ENCODE measurements around the gene UGT1A3.

UGT1A3 gene

GRCh38 chr2:233754872-233755611, 26.2 kb downstream of the UGT1A3 start:
- H3K4me1 ChIP-seq: no peaks in the 10 kb centered on the region
- H3K4me3 ChIP-seq: no peak overlapping the region
- H3K4me2 ChIP-seq: no peak overlapping the region
- H3K27me3 ChIP-seq: no peaks in the 10 kb centered on the region
- peaks cover 32 to 47% (median 42%) of the 10 kb centered on the region in 11 experiments for H3K9me3 ChIP-seq (replicated peaks in 1 of 11)
- no peak overlapping the region for H3K27ac ChIP-seq
- TF ChIP-seq Cebpa-rat (IDR thresholded peaks at IDR 0.05): no peak
- H3K36me3 ChIP-seq: 0 out of 22 replicates have a peak, but pooled peaks cover 0 to 4% (median 0%) of the 10 kb centered on the region in 11 experiments
- no peak overlapping the region for H3K9ac ChIP-seq
- no peaks in the 10 kb centered on the region for H4K20me1 ChIP-seq

- no peak overlapping the region for H3K4me3 ChIP-seq
- H3K4me1 ChIP-seq: no peaks in the 10 kb centered on the region
- no peaks in the 10 kb centered on the region for H4K20me1 ChIP-seq
- no peak overlapping the region for H3K27ac ChIP-seq
- no peak overlapping the region for H3K9ac ChIP-seq
- H3K36me3 ChIP-seq: no peaks in the 10 kb centered on the region
- H3K27me3 ChIP-seq: no peaks in the 10 kb centered on the region
- H3K9me3 ChIP-seq (replicated peaks in 1 of 11): peaks cover 17 to 32% (median 27%) of the 10 kb centered on the region in 11 experiments
- no peak for TF ChIP-seq Cebpa-rat (IDR thresholded peaks at IDR 0.05)
- no peak overlapping the region for H3K4me2 ChIP-seq
Measured at GRCh38 chr2:233756429-233757081, 27.7 kb downstream of the UGT1A3 start.

DNA sequence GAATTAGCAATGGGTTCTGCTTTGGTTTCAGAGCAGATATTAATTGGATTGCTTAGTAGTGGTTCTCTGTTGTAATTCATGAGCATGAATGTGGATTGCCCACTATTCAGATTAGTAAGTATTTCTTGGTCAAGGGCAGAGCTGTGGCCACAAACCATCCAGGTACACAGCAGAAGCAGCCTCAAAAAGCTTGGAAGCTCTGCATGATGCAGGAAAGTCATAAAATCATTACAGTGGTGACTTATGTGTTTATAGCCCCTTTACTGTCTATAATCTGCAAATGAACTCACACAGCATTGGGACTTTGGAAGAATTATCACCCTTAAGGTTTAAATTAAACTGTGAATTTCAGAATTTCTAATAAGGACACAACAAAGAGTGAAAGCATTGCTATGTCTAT, 29.3 kb downstream of the UGT1A3 start:
- Histone ChIP-seq H3K36me3 (no peaks in the 10 kb centered on the region), H3K4me2 (no peak overlapping the region), H3K27ac (no peak overlapping the region), H3K9me3 (replicated peaks in 1 of 11) (peaks cover 6 to 16% (median 12%) of the 10 kb centered on the region in 11 experiments; a peak in 18 of 22 replicates), H3K4me1 (no peaks in the 10 kb centered on the region), H3K9ac (no peak overlapping the region), H3K4me3 (no peak overlapping the region), H4K20me1 (no peaks in the 10 kb centered on the region), H3K27me3 (no peaks in the 10 kb centered on the region)
- no peak for TF ChIP-seq Cebpa-rat (IDR thresholded peaks at IDR 0.05)

GRCh38 chr2:233758849-233759248, 30.0 kb downstream of the UGT1A3 start:
- TF ChIP-seq Cebpa-rat (IDR thresholded peaks at IDR 0.05): no peak
- Histone ChIP-seq H3K27ac (no peak overlapping the region), H3K9me3 (replicated peaks in 1 of 11) (peaks cover 5 to 12% (median 7%) of the 10 kb centered on the region in 11 experiments; a peak in 17 of 22 replicates), H3K4me1 (peaks cover 0 to 6% (median 0%) of the 10 kb centered on the region in 10 experiments; a peak in 7 of 20 replicates), H4K20me1 (no peaks in the 10 kb centered on the region), H3K4me2 (no peak overlapping the region), H3K36me3 (no peaks in the 10 kb centered on the region), H3K9ac (no peak overlapping the region), H3K4me3 (no peak overlapping the region), H3K27me3 (no peaks in the 10 kb centered on the region)

GRCh38 chr2:233760043-233760442, 31.2 kb downstream of the UGT1A3 start, which contains the start of gene UGT1A1:
Gene UGT1A1 (plus strand): TSS chr2:233760270. CDS start chr2:233760288, 18 bp downstream.
- no peaks in the 10 kb centered on the region for H3K27me3 ChIP-seq
- H3K9me3 ChIP-seq (replicated peaks in 1 of 11): peaks cover 0 to 8% (median 3%) of the 10 kb centered on the region in 11 experiments; a peak in 15 of 22 replicates
- H3K4me2 ChIP-seq: no peak within 1 kb of the TSS
- TF ChIP-seq Cebpa-rat (IDR thresholded peaks at IDR 0.05): no peak
- no peaks in the 10 kb centered on the region for H4K20me1 ChIP-seq
- no peak within 1 kb of the TSS for H3K9ac ChIP-seq
- H3K4me3 ChIP-seq: no peak within 1 kb of the TSS
- H3K4me1 ChIP-seq: peaks cover 0 to 18% (median 0%) of the 10 kb centered on the region in 10 experiments; a peak in 8 of 20 replicates
- H3K36me3 ChIP-seq: no peaks in the 10 kb centered on the region
- no peak within 1 kb of the TSS for H3K27ac ChIP-seq

DNA sequence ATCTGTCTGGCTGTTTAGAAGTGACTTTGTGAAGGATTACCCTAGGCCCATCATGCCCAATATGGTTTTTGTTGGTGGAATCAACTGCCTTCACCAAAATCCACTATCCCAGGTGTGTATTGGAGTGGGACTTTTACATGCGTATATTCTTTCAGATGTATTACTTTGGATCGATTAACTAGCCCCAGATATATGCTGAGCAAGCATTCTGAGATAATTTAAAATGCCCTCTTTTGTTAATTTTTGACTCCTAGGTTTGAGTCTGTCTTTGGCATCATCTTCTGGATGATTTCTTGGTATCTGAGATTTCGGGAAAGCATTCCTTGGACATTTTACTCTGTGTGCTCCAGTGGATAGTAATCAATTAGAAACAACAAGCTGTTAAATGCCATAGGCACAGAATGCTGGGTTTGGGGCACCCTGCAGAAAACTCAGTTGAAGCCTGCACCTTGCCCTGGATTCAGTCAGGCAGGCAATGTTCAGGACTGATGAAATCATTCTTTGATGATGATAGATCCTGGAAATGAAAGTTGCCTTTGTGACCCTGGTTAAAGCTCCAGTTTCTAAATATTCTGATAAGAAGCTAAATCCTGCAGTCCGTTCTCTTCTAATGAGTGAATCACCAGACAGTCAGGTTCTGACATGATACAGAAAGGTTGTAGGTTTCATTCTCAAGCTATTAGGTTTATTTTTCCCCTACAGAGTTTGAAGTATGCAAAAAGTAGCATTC, 32.4 kb downstream of the UGT1A3 start:
- no peak for TF ChIP-seq Cebpa-rat (IDR thresholded peaks at IDR 0.05)

GRCh38 chr2:233764264-233764663, 35.4 kb downstream of the UGT1A3 start:
- Histone ChIP-seq H3K27me3 (no peaks in the 10 kb centered on the region), H3K4me1 (peaks cover 0 to 26% (median 0%) of the 10 kb centered on the region in 10 experiments; a peak in 8 of 20 replicates), H3K4me2 (peak overlapping the region in 4 of 11 experiments; percentile 38 to 72 (median 64); a peak in 7 of 22 replicates), H3K27ac (peak overlapping the region in 2 of 11 experiments; percentile 7 to 10; a peak in 1 of 22 replicates), H3K36me3 (no peaks in the 10 kb centered on the region), H3K4me3 (no peak overlapping the region), H3K9me3 (replicated peaks in 1 of 11) (peaks cover 0 to 4% (median 0%) of the 10 kb centered on the region in 11 experiments; a peak in 2 of 22 replicates), H3K9ac (no peak overlapping the region), H4K20me1 (no peaks in the 10 kb centered on the region)
- no peak for TF ChIP-seq Cebpa-rat (IDR thresholded peaks at IDR 0.05)

More for the DNA sequence above, 32.4 kb downstream of the UGT1A3 start:
- Histone ChIP-seq H3K9me3 (replicated peaks in 1 of 11) (peaks cover 0 to 7% (median 0%) of the 10 kb centered on the region in 11 experiments; a peak in 4 of 22 replicates), H3K27ac (no peak overlapping the region), H3K4me2 (no peak overlapping the region), H3K27me3 (no peaks in the 10 kb centered on the region), H4K20me1 (no peaks in the 10 kb centered on the region), H3K4me3 (no peak overlapping the region), H3K36me3 (no peaks in the 10 kb centered on the region), H3K4me1 (peaks cover 0 to 19% (median 0%) of the 10 kb centered on the region in 10 experiments; a peak in 8 of 20 replicates), H3K9ac (no peak overlapping the region)

GRCh38 chr2:233764761-233765160, 35.9 kb downstream of the UGT1A3 start:
- Histone ChIP-seq H3K27ac (peak overlapping the region in 2 of 11 experiments; percentile 7 to 10; a peak in 1 of 22 replicates), H3K4me1 (peaks cover 0 to 26% (median 0%) of the 10 kb centered on the region in 10 experiments; a peak in 8 of 20 replicates), H3K36me3 (no peaks in the 10 kb centered on the region), H4K20me1 (no peaks in the 10 kb centered on the region), H3K4me2 (peak overlapping the region in 4 of 11 experiments; percentile 38 to 72 (median 64); a peak in 7 of 22 replicates), H3K4me3 (no peak overlapping the region), H3K9ac (no peak overlapping the region), H3K27me3 (no peaks in the 10 kb centered on the region), H3K9me3 (replicated peaks in 1 of 11) (0 out of 22 replicates have a peak, but pooled peaks cover 0 to 4% (median 0%) of the 10 kb centered on the region in 11 experiments)
- no peak for TF ChIP-seq Cebpa-rat (IDR thresholded peaks at IDR 0.05)

Measured in BLaER1 treated with 17β-estradiol and CSF1 and Interleukin-3, amounts not matched to agents 10 nM and 100 nM (cell line).